Tibial nerve (tissue), 4 donors: ENCODE measurements around the gene TMEM250.

Source experiments
- EP300 ChIP-seq, 2 donors: sonication (generic); formaldehyde crosslinking; IDR thresholded peaks; one replicate each; pipeline ENCODE4 v1.6.1; 2017; ENCODE audit warnings: antibody characterized with exemption in 2 of 2, mild to moderate bottlenecking in 1 of 2
- POLR2A ChIP-seq, 2 donors: fragments of 450-650 bp; IDR thresholded peaks; one replicate each; pipeline ENCODE4 v1.6.1; 2017; ENCODE audit warnings: antibody characterized with exemption in 2 of 2, mild to moderate bottlenecking in 2 of 2, moderate library complexity in 2 of 2
- TF ChIP-seq, protein P1 (sequence below), 5 experiments: fragments of 200-600 bp in 3 of 5; fragments of 450-650 bp in 2 of 5; sonication (generic) in 3 of 5; IDR thresholded peaks; one replicate each; pipeline ENCODE4 v1.5.1; 2016 to 2019; ENCODE audit warnings: antibody characterized with exemption in 5 of 5, mild to moderate bottlenecking in 3 of 5, moderate library complexity in 2 of 5

DNA sequence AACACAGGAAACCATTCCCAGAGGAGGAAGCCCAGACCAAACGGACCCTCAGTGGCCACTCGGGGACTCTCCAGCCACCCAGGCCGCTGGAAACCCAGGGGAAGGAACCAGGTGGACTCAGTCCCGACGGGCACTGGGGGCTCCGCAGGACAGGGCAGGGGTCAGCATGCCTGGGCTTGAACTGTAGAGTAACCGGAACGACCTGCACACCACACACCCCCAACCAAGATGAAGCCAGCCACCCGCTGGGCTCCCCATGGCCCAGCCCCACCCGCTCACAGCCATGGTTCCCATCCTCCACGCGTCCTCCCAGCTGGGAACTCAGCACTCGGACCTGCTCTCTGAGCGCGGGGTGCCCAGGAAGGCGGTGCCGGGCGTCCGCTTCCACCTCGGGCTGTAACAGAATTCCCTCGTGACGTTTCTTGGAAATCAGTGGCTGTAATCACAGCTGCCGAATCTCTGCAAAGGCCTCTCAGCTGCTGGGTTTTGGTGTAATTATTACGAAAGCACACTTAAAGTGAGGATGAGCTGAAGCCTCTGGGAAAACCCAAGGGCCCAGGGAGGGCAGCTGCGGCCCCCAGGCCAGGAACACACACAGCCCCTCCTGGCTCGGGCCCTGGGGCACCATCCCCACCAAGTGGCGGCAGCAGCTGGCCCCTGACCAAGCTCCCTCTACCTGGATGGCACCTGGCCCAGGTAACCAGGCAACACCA, 37.4 kb downstream of the TMEM250 start:
- TF ChIP-seq, protein P1, sequence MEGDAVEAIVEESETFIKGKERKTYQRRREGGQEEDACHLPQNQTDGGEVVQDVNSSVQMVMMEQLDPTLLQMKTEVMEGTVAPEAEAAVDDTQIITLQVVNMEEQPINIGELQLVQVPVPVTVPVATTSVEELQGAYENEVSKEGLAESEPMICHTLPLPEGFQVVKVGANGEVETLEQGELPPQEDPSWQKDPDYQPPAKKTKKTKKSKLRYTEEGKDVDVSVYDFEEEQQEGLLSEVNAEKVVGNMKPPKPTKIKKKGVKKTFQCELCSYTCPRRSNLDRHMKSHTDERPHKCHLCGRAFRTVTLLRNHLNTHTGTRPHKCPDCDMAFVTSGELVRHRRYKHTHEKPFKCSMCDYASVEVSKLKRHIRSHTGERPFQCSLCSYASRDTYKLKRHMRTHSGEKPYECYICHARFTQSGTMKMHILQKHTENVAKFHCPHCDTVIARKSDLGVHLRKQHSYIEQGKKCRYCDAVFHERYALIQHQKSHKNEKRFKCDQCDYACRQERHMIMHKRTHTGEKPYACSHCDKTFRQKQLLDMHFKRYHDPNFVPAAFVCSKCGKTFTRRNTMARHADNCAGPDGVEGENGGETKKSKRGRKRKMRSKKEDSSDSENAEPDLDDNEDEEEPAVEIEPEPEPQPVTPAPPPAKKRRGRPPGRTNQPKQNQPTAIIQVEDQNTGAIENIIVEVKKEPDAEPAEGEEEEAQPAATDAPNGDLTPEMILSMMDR (IDR thresholded peaks at IDR 0.05): no peak
- TF ChIP-seq EP300 (IDR thresholded peaks at IDR 0.05): peak in 1 of 2 donors; percentile 11
- TF ChIP-seq POLR2A (IDR thresholded peaks at IDR 0.05): no peak
